ENCODE data around the gene ZNF564.

DNA sequence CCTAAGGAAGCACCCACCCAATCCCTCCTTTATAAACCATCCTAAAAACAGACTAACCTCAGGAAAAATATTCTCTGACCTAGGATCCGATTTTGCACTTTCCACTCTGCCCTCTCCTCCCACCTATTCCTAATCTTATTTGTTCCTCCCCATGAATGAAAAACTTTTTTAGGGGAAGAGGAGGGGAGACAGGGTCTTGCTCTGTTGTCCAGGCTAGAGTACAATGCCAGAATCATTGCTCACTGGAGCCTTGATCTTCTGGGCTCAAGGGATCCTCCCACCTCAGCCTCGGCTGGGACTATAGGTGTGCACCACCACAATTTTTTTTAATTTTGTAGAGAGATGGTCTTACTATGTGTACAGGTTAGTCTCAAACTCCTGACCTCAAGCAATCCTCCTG lies 4.4 kb downstream of the ZNF564 start:
- TF ChIP-seq, protein P1, sequence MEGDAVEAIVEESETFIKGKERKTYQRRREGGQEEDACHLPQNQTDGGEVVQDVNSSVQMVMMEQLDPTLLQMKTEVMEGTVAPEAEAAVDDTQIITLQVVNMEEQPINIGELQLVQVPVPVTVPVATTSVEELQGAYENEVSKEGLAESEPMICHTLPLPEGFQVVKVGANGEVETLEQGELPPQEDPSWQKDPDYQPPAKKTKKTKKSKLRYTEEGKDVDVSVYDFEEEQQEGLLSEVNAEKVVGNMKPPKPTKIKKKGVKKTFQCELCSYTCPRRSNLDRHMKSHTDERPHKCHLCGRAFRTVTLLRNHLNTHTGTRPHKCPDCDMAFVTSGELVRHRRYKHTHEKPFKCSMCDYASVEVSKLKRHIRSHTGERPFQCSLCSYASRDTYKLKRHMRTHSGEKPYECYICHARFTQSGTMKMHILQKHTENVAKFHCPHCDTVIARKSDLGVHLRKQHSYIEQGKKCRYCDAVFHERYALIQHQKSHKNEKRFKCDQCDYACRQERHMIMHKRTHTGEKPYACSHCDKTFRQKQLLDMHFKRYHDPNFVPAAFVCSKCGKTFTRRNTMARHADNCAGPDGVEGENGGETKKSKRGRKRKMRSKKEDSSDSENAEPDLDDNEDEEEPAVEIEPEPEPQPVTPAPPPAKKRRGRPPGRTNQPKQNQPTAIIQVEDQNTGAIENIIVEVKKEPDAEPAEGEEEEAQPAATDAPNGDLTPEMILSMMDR (IDR thresholded peaks at IDR 0.05 in 2 of 3, conservative IDR thresholded peaks at IDR 0.05 in 1 of 3; ENCODE audit: borderline replicate concordance in 1 of 3, insufficient read depth in 1 of 3, low read depth in 2 of 3, low read length in 2 of 3), result no peak
- no peak for TF ChIP-seq JUND (IDR thresholded peaks at IDR 0.05)
- TF ChIP-seq POLR2A (IDR thresholded peaks at IDR 0.05; ENCODE audit: borderline replicate concordance, extremely low read depth, insufficient read depth, insufficient read length), result no peak
- no peak for TF ChIP-seq FOSL1 (IDR thresholded peaks at IDR 0.05; ENCODE audit: low read depth)
- TF ChIP-seq, protein P2, sequence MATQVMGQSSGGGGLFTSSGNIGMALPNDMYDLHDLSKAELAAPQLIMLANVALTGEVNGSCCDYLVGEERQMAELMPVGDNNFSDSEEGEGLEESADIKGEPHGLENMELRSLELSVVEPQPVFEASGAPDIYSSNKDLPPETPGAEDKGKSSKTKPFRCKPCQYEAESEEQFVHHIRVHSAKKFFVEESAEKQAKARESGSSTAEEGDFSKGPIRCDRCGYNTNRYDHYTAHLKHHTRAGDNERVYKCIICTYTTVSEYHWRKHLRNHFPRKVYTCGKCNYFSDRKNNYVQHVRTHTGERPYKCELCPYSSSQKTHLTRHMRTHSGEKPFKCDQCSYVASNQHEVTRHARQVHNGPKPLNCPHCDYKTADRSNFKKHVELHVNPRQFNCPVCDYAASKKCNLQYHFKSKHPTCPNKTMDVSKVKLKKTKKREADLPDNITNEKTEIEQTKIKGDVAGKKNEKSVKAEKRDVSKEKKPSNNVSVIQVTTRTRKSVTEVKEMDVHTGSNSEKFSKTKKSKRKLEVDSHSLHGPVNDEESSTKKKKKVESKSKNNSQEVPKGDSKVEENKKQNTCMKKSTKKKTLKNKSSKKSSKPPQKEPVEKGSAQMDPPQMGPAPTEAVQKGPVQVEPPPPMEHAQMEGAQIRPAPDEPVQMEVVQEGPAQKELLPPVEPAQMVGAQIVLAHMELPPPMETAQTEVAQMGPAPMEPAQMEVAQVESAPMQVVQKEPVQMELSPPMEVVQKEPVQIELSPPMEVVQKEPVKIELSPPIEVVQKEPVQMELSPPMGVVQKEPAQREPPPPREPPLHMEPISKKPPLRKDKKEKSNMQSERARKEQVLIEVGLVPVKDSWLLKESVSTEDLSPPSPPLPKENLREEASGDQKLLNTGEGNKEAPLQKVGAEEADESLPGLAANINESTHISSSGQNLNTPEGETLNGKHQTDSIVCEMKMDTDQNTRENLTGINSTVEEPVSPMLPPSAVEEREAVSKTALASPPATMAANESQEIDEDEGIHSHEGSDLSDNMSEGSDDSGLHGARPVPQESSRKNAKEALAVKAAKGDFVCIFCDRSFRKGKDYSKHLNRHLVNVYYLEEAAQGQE (IDR thresholded peaks at IDR 0.05; ENCODE audit: low read depth), result no peak
- no peak for TF ChIP-seq EZH2 (IDR thresholded peaks at IDR 0.05)
- TF ChIP-seq EZH2phosphoT487 (IDR thresholded peaks at IDR 0.05; ENCODE audit: borderline replicate concordance), result no peak
- no peak for TF ChIP-seq SP1 (IDR thresholded peaks at IDR 0.05; ENCODE audit: low read depth)
- TF ChIP-seq ZFX (IDR thresholded peaks at IDR 0.05), result no peak
- TF ChIP-seq RAD21 (IDR thresholded peaks at IDR 0.05; ENCODE audit: low read depth), result no peak
- no peak for TF ChIP-seq YY1 (IDR thresholded peaks at IDR 0.05; ENCODE audit: extremely low read depth, insufficient replicate concordance, low read depth, low read length)
- no peak for TF ChIP-seq TCF7L2 (IDR thresholded peaks at IDR 0.05; ENCODE audit: borderline replicate concordance, extremely low read depth, insufficient read depth, insufficient read length)
- TF ChIP-seq ZNF274 (IDR thresholded peaks at IDR 0.05; ENCODE audit: low read depth, low read length), result no peak
- TF ChIP-seq EGR1 (IDR thresholded peaks at IDR 0.05; ENCODE audit: low read depth), result no peak
